GM21367 (cell line): ENCODE results near the gene WWTR1.

ENCODE experiments used
- ATAC-seq: cut with Tn5 transposase; IDR thresholded peaks from one replicate; pipeline ENCODE4 v1.9.1; 2021; ENCODE audit not compliant: unreplicated experiment

WWTR1 gene

GRCh38 chr3:149625795-149626194 is 32.0 kb downstream of the WWTR1 start:
- no peak for ATAC-seq

GRCh38 chr3:149623824-149624223 is 34.0 kb downstream of the WWTR1 start:
- no peak for ATAC-seq

GRCh38 chr3:149621218-149622005 is 36.4 kb downstream of the WWTR1 start:
- ATAC-seq: peak; percentile 57

GRCh38 chr3:149620291-149621020 is 37.4 kb downstream of the WWTR1 start:
- no peak for ATAC-seq

- no peak for ATAC-seq
Measured at GRCh38 chr3:149619136-149619535, 38.7 kb downstream of the WWTR1 start.

GRCh38 chr3:149618151-149619123 is 39.4 kb downstream of the WWTR1 start:
- ATAC-seq: no peak

GRCh38 chr3:149615731-149616221 is 42.0 kb downstream of the WWTR1 start:
- ATAC-seq: no peak

- ATAC-seq: no peak
Measured at GRCh38 chr3:149613988-149614387, 43.8 kb downstream of the WWTR1 start.

- ATAC-seq: no peak
Measured at GRCh38 chr3:149612456-149612855, 45.4 kb downstream of the WWTR1 start.

- ATAC-seq: no peak
Measured at GRCh38 chr3:149611149-149611548, 46.7 kb downstream of the WWTR1 start.

GRCh38 chr3:149610351-149611105 is 47.3 kb downstream of the WWTR1 start:
- ATAC-seq: no peak

GRCh38 chr3:149609595-149609994 is 48.2 kb downstream of the WWTR1 start:
- peak; percentile 85 for ATAC-seq

GRCh38 chr3:149608987-149609386 is 48.8 kb downstream of the WWTR1 start:
- ATAC-seq: no peak

GRCh38 chr3:149605902-149606301 is 51.9 kb downstream of the WWTR1 start:
- ATAC-seq: no peak

- ATAC-seq: no peak
Measured at GRCh38 chr3:149604125-149604875, 53.5 kb downstream of the WWTR1 start.

- ATAC-seq: no peak
Measured at GRCh38 chr3:149603126-149604074, 54.4 kb downstream of the WWTR1 start.

GRCh38 chr3:149600634-149601033 is 57.2 kb downstream of the WWTR1 start:
- ATAC-seq: no peak

- no peak for ATAC-seq
Measured at GRCh38 chr3:149599236-149599635, 58.6 kb downstream of the WWTR1 start.
